Endodermal cell (in vitro differentiated cells): Measurements from ENCODE around the gene ACAT2. TPM values are rescaled to one million over a fixed set of nuclear protein-coding genes. Genes with fewer than 3 reads are reported as not detected.
A peak's percentile ranks its signal among the peaks of the same experiment; 100 is the strongest.
"Not testable (repeated sequence)": the region's sequence is repeated elsewhere in the genome, so short reads cannot be mapped to it uniquely, and the experiment has no call there.

Source experiments
- DNase-seq: peaks from one replicate; pipeline ENCODE4 v3.0.0-alpha.2; 2017
- H3K27ac ChIP-seq: 2 replicates; pipeline ENCODE4 v1.5.1; 2013; ENCODE audit warnings: mild to moderate bottlenecking, low read depth, low read length, moderate library complexity
- H3K27me3 ChIP-seq: 2 replicates; pipeline ENCODE4 v1.6.1; 2013; ENCODE audit warnings: mild to moderate bottlenecking, low read length, moderate library complexity; ENCODE audit not compliant: insufficient read depth, control insufficient read depth, poor library complexity, severe bottlenecking
- H3K36me3 ChIP-seq: 2 replicates; pipeline ENCODE4 v1.7.0; 2013; ENCODE audit warnings: mild to moderate bottlenecking, low read length, moderate library complexity; ENCODE audit not compliant: control insufficient read depth, insufficient read depth
- H3K4me1 ChIP-seq: one replicate; pipeline ENCODE4 v1.7.0; 2013; ENCODE audit warnings: low read length; ENCODE audit not compliant: control insufficient read depth, insufficient read depth
- H3K4me3 ChIP-seq: 2 replicates; pipeline ENCODE4 v1.5.1; 2013; ENCODE audit warnings: mild to moderate bottlenecking, low read length, moderate library complexity
- H3K9ac ChIP-seq: 2 replicates; pipeline ENCODE4 v1.6.1; 2013; ENCODE audit warnings: mild to moderate bottlenecking, low read length, moderate library complexity; ENCODE audit not compliant: poor library complexity, severe bottlenecking; ENCODE audit errors: extremely low read depth
- H3K9me3 ChIP-seq: 2 replicates; pipeline ENCODE4 v1.6.1; 2013; ENCODE audit warnings: mild to moderate bottlenecking, low read length, moderate library complexity; ENCODE audit not compliant: control insufficient read depth
- H3K27ac Mint-ChIP-seq: 2 replicates; pipeline ENCODE4 v1.8.0; 2020; ENCODE audit warnings: mixed read lengths
- H3K27me3 Mint-ChIP-seq: 2 replicates; pipeline ENCODE4 v1.8.0; 2021; ENCODE audit warnings: mild to moderate bottlenecking, mixed read lengths; ENCODE audit not compliant: insufficient read depth
- H3K36me3 Mint-ChIP-seq: 2 replicates; pipeline ENCODE4 v1.8.0; 2020; ENCODE audit warnings: low read depth, mixed read lengths
- H3K4me1 Mint-ChIP-seq: 2 replicates; pipeline ENCODE4 v1.8.0; 2020; ENCODE audit warnings: mixed read lengths
- H3K4me3 Mint-ChIP-seq: 2 replicates; pipeline ENCODE4 v1.8.0; 2020; ENCODE audit warnings: mild to moderate bottlenecking, moderate library complexity, mixed read lengths
- H3K9me3 Mint-ChIP-seq: 2 replicates; pipeline ENCODE4 v1.8.0; 2020; ENCODE audit warnings: mild to moderate bottlenecking, mixed read lengths
- WGBS, 2 experiments: methylation state at CpG; one replicate each; pipeline versions ENCODE4 v1.1.5 to v1.1.7; 2013; ENCODE audit warnings: missing lambda C conversion rate in 2 of 2, mixed read lengths in 1 of 2; ENCODE audit not compliant: insufficient coverage in 1 of 2, insufficient read length in 1 of 2; 5-methylcytosine and 5-hydroxymethylcytosine counted together
- total RNA-seq, 2 donors: library from RNA; stranded (reverse); fragmentation: NEBNext Ultra II Directional in 1 of 2; extraction: Animal tissue kit (Norgen Biotek cat#: 25700) in 1 of 2; gene quantifications; 2 replicates in 1 of 2; 3 replicates in 1 of 2; pipeline ENCODE4 v1.2.1, GENCODE V29; 2021
- TF ChIP-seq, protein P1 (sequence below): fragments of 200-600 bp; sonication (generic); conservative IDR thresholded peaks from 2 replicates; pipeline ENCODE4 v1.5.0; 2021; ENCODE audit warnings: antibody characterized with exemption, mild to moderate bottlenecking

Gene ACAT2
- total RNA-seq, 2 donors from 2014 or later: 108 to 147 TPM

DNA sequence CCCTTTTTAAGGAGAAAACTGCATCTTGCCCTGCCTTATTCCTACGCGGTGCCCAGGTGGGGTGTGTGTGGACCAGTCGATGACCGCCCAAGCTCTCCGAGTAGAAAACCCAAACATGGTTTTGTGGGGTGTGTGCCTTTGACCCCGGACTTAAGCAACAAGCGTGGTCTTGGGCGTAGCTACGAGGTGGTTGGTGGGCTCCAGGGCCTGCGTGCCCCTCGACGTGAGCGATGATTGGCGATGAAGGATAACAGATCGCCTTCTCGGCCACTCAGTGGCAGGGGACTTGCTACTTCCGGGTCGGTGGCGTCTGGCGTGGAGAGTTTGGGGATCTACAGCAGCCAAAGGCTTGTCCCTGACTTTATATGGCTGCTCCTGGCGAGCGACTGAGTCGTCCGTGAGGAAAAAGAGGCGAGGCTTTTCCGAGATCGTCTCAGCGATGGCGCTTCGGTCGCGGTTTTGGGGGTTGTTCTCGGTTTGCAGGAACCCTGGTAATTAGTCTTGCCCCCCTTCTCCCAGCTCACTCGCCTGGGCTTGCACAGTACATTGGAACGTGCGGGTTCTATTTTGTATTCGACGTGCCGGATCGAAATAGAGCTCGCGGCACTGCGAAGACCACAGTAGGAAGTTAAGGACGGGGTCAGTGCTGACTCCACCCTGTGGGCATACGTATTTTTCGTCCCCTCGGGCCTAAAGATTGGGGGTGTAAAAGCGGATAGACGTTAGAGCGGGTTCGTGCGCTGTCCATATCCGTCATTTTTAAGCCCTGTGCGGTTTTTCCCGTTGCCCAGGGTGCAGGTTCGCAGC, 28.5 kb downstream of the ACAT2 start, which contains the start of gene MRPL18:
TSS of gene MRPL18 (plus strand) at position 319 of the 807 bp plus-strand sequence. CDS start at position 440, 121 bp downstream.
- H3K9me3 Mint-ChIP-seq: no peaks in the 10 kb centered on the region
- WGBS, 2 experiments: 0 to 1% methylated on average over 41 to 56 of the region's 56 CpGs
- Histone ChIP-seq H3K27me3 (no peaks in the 10 kb centered on the region), H3K36me3 (peaks cover 55% of the 10 kb centered on the region), H3K4me3 (peak within 1 kb of the TSS; percentile 96), H3K9ac (peak within 1 kb of the TSS; percentile 89), H3K4me1 (peaks cover 3% of the 10 kb centered on the region), H3K9me3 (no peaks in the 10 kb centered on the region), H3K27ac (peak within 1 kb of the TSS; percentile 91)
- TF ChIP-seq, protein P1, sequence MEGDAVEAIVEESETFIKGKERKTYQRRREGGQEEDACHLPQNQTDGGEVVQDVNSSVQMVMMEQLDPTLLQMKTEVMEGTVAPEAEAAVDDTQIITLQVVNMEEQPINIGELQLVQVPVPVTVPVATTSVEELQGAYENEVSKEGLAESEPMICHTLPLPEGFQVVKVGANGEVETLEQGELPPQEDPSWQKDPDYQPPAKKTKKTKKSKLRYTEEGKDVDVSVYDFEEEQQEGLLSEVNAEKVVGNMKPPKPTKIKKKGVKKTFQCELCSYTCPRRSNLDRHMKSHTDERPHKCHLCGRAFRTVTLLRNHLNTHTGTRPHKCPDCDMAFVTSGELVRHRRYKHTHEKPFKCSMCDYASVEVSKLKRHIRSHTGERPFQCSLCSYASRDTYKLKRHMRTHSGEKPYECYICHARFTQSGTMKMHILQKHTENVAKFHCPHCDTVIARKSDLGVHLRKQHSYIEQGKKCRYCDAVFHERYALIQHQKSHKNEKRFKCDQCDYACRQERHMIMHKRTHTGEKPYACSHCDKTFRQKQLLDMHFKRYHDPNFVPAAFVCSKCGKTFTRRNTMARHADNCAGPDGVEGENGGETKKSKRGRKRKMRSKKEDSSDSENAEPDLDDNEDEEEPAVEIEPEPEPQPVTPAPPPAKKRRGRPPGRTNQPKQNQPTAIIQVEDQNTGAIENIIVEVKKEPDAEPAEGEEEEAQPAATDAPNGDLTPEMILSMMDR: no peak
- peak within 1 kb of the TSS; percentile 99 for H3K27ac Mint-ChIP-seq
- peak within 1 kb of the TSS; percentile 97 for H3K4me3 Mint-ChIP-seq
- H3K36me3 Mint-ChIP-seq: peaks cover 63% of the 10 kb centered on the region
- peaks cover 38% of the 10 kb centered on the region for H3K4me1 Mint-ChIP-seq
- DNase-seq: peak; percentile 98
- no peaks in the 10 kb centered on the region for H3K27me3 Mint-ChIP-seq

- DNase-seq: peak; percentile 65
- Histone ChIP-seq H3K4me3 (peak overlapping the region; percentile 96), H3K36me3 (peaks cover 52% of the 10 kb centered on the region), H3K4me1 (peaks cover 3% of the 10 kb centered on the region), H3K9me3 (no peaks in the 10 kb centered on the region), H3K27ac (no peak overlapping the region), H3K27me3 (no peaks in the 10 kb centered on the region), H3K9ac (peak overlapping the region; percentile 76)
- Mint-ChIP-seq H3K36me3 (peaks cover 58% of the 10 kb centered on the region), H3K4me3 (peak overlapping the region; percentile 97), H3K4me1 (peaks cover 38% of the 10 kb centered on the region), H3K9me3 (no peaks in the 10 kb centered on the region), H3K27me3 (no peaks in the 10 kb centered on the region), H3K27ac (peak overlapping the region; percentile 99)
- TF ChIP-seq, protein P1: no peak
- WGBS, 2 experiments: 20 to 28% methylated on average over 11 to 18 of the region's 18 CpGs
Measured at GRCh38 chr6:159790956-159791598, 29.2 kb downstream of the ACAT2 start.

GRCh38 chr6:159794976-159795375, 33.1 kb downstream of the ACAT2 start:
- 88 to 92% methylated on average over 4 to 8 of the region's 8 CpGs for WGBS, 2 experiments

More at GRCh38 chr6:159794976-159795375, 33.1 kb downstream of the ACAT2 start:
- peaks cover 26% of the 10 kb centered on the region for H3K4me1 Mint-ChIP-seq
- not testable (repeated sequence) for H3K4me1 ChIP-seq, DNase-seq, H3K4me3 Mint-ChIP-seq, H3K9me3 Mint-ChIP-seq, H3K9me3 ChIP-seq, H3K27me3 ChIP-seq, H3K9ac ChIP-seq, H3K27ac ChIP-seq, H3K4me3 ChIP-seq, H3K27me3 Mint-ChIP-seq
- peak overlapping the region; percentile 87 for H3K27ac Mint-ChIP-seq
- H3K36me3 Mint-ChIP-seq: peaks cover 65% of the 10 kb centered on the region
- peaks cover 59% of the 10 kb centered on the region for H3K36me3 ChIP-seq
